ENCODE results near the gene SKIC8.

Gene SKIC8

DNA sequence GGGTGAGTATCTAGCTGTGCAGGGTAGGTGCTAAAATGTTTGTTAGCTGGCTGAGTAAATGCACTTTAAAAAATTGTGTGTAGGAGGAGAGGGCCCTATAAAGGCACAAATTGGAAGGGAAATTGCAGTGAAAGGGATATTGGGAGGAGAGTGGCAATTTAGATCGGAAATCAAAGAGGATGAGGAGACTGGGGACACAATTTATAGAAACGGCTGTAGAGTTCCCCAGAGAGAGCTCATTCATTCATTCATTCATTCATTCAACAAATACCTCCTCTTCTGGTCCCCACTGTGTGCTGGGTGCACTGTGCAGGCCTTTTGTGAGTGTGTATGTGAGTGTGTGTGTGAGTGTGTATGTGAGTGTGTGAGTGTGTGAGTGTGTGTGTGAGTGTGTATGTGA, 32.6 kb downstream of the SKIC8 start:
- H3K9me3 ChIP-seq (ENCODE audit: control insufficient read depth, low read length): no peaks in the 10 kb centered on the region
- H3K36me3 ChIP-seq (ENCODE audit: control insufficient read depth, insufficient read depth, low read length): no peaks in the 10 kb centered on the region
- H3K4me3 ChIP-seq (ENCODE audit: insufficient read depth, low read depth, low read length): no peak overlapping the region
- peaks cover 39% of the 10 kb centered on the region for H3K27me3 ChIP-seq (ENCODE audit: control insufficient read depth, insufficient read depth, low read length, poor library complexity, severe bottlenecking)
- WGBS, 2 experiments: 81 to 96% methylated on average over 1 to 2 of the region's 2 CpGs
- no peaks in the 10 kb centered on the region for H3K4me1 ChIP-seq (ENCODE audit: control insufficient read depth, insufficient read depth, low read length)
- H3K27ac ChIP-seq (ENCODE audit: insufficient read depth, low read depth, low read length, poor library complexity, severe bottlenecking): no peak overlapping the region

DNA sequence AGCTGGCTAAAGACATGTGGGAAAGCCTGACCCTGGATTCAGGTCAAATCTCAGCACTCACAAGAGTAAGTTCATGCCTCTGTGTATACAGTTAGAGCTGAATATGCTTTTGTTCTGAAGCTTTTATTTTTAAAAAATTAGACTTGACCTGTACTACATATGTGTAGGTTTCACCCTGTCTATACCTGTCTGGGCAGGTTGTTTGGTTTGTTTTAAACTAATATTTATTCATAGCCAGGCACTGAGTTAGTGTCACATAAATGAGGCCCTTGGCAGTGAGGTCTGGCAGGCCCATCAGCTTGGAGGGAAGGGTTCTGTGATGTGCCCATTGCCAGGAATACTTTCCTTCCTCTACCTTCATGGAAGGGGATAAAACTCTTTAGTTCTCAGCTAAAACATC, 33.2 kb downstream of the SKIC8 start:
- Histone ChIP-seq H3K36me3 (ENCODE audit: control insufficient read depth, insufficient read depth, low read length) (no peaks in the 10 kb centered on the region), H3K27ac (ENCODE audit: insufficient read depth, low read depth, low read length, poor library complexity, severe bottlenecking) (no peak overlapping the region)

DNA sequence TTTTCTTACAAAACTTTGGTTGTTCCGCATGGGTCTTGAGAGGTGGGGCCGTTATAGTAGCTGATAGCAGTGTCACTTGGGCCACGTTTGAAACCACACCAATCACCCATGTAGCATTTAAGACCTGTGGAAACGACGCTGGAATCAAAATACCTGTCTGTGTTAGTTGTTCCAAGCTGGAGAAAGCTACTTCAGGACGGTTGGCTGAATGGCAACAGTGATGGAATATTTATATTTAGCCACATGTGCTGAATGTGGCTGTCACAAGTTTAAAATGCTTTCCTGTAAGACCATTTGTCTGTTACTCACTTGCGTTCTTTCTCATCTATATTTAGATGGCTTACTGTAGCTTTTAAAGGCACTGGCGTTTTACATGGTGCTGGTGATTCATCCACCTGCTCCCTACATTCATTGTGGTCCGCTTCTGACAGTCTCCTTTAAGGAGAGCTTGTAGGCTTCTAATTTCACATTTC, 33.6 kb downstream of the SKIC8 start:
- Histone ChIP-seq H3K9me3 (ENCODE audit: control insufficient read depth, low read length) (no peaks in the 10 kb centered on the region), H3K27me3 (ENCODE audit: control insufficient read depth, insufficient read depth, low read length, poor library complexity, severe bottlenecking) (peaks cover 44% of the 10 kb centered on the region), H3K27ac (ENCODE audit: insufficient read depth, low read depth, low read length, poor library complexity, severe bottlenecking) (no peak overlapping the region), H3K4me1 (ENCODE audit: control insufficient read depth, insufficient read depth, low read length) (no peaks in the 10 kb centered on the region), H3K36me3 (ENCODE audit: control insufficient read depth, insufficient read depth, low read length) (no peaks in the 10 kb centered on the region), H3K4me3 (ENCODE audit: insufficient read depth, low read depth, low read length) (no peak overlapping the region)
- WGBS, 2 experiments: 91 to 93% methylated on average over 9 of the region's 9 CpGs

More for the DNA sequence above, 33.2 kb downstream of the SKIC8 start:
- Histone ChIP-seq H3K4me1 (ENCODE audit: control insufficient read depth, insufficient read depth, low read length) (no peaks in the 10 kb centered on the region), H3K4me3 (ENCODE audit: insufficient read depth, low read depth, low read length) (no peak overlapping the region), H3K27me3 (ENCODE audit: control insufficient read depth, insufficient read depth, low read length, poor library complexity, severe bottlenecking) (peaks cover 41% of the 10 kb centered on the region), H3K9me3 (ENCODE audit: control insufficient read depth, low read length) (no peaks in the 10 kb centered on the region)

DNA sequence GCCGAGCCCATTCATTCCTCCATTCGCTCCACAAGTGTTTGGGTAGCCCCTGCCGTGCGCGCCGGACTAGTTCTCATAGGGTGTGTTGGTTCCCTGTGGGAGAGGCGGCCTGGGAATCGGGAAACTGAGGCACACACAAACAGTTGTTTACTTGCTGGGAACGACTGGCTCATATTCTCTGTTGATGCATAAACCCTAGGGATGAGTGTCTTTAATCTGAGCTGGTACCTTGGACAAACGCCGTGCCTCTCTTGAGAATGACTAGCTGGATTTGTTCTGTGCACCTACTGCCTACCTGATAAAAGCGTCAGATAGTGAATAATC, 34.3 kb downstream of the SKIC8 start:
- no peak overlapping the region for H3K27ac ChIP-seq (ENCODE audit: insufficient read depth, low read depth, low read length, poor library complexity, severe bottlenecking)
- 72 to 74% methylated on average over 12 of the region's 12 CpGs for WGBS, 2 experiments

DNA sequence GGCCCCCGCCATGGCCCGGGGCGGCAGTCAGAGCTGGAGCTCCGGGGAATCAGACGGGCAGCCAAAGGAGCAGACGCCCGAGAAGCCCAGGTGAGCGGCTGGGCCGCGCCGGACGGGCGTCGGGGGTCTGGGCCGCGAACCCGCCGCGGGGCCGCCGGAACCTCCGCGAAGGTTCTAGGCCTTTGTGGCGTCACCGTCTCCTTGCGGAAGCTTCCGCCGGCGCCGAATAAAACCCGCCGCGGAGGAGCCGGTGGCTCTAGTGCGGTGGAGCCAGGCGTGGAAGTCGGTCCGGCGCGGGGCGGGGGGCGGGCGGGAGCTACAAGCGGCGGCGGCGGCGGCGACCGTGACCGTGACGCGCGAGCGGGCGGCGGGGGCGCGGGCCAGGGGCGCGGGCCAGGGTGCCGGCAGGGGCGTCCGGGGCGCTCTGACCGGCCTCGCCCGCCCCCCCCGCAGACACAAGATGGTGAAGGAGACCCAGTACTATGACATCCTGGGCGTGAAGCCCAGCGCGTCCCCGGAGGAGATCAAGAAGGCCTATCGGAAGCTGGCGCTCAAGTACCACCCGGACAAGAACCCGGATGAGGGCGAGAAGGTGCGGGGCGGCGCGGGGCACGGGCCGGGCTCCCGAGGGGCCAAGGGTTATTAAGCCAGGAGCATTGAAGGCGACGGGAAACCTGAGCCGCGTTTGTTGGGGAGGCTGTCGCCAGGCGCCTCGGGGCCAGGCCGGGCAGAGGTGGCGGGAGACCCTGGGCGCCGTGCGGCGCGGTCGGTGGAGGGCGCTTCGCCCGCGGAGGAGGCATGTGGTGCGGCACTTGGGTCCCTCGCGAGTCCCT, 34.9 kb downstream of the SKIC8 start, which contains the start of gene DNAJA4:
Gene DNAJA4 (plus strand): TSS at position 259 of the 833 bp plus-strand sequence. CDS start 202 bp downstream, at position 461.
- Histone ChIP-seq H3K4me3 (ENCODE audit: insufficient read depth, low read depth, low read length) (peak within 1 kb of the TSS; percentile 31), H3K36me3 (ENCODE audit: control insufficient read depth, insufficient read depth, low read length) (no peaks in the 10 kb centered on the region), H3K4me1 (ENCODE audit: control insufficient read depth, insufficient read depth, low read length) (no peaks in the 10 kb centered on the region), H3K27ac (ENCODE audit: insufficient read depth, low read depth, low read length, poor library complexity, severe bottlenecking) (no peak within 1 kb of the TSS), H3K27me3 (ENCODE audit: control insufficient read depth, insufficient read depth, low read length, poor library complexity, severe bottlenecking) (peaks cover 44% of the 10 kb centered on the region), H3K9me3 (ENCODE audit: control insufficient read depth, low read length) (no peaks in the 10 kb centered on the region)
- 31 to 32% methylated on average over 107 of the region's 107 CpGs for WGBS, 2 experiments

More for the DNA sequence above, 34.3 kb downstream of the SKIC8 start:
- Histone ChIP-seq H3K4me1 (ENCODE audit: control insufficient read depth, insufficient read depth, low read length) (no peaks in the 10 kb centered on the region), H3K36me3 (ENCODE audit: control insufficient read depth, insufficient read depth, low read length) (no peaks in the 10 kb centered on the region), H3K9me3 (ENCODE audit: control insufficient read depth, low read length) (no peaks in the 10 kb centered on the region), H3K4me3 (ENCODE audit: insufficient read depth, low read depth, low read length) (peak overlapping the region; percentile 31), H3K27me3 (ENCODE audit: control insufficient read depth, insufficient read depth, low read length, poor library complexity, severe bottlenecking) (peaks cover 44% of the 10 kb centered on the region)

- H3K4me3 ChIP-seq (ENCODE audit: insufficient read depth, low read depth, low read length): no peak overlapping the region
These were observed 35.5 kb downstream of the SKIC8 start for GRCh38 chr15:78263907-78264303.

GRCh38 chr15:78263351-78263781, 36.0 kb downstream of the SKIC8 start:
- Histone ChIP-seq H3K4me3 (ENCODE audit: insufficient read depth, low read depth, low read length) (no peak overlapping the region), H3K27ac (ENCODE audit: insufficient read depth, low read depth, low read length, poor library complexity, severe bottlenecking) (no peak overlapping the region)

More at GRCh38 chr15:78263907-78264303, 35.5 kb downstream of the SKIC8 start:
- Histone ChIP-seq H3K27ac (ENCODE audit: insufficient read depth, low read depth, low read length, poor library complexity, severe bottlenecking) (no peak overlapping the region), H3K4me1 (ENCODE audit: control insufficient read depth, insufficient read depth, low read length) (no peaks in the 10 kb centered on the region), H3K36me3 (ENCODE audit: control insufficient read depth, insufficient read depth, low read length) (no peaks in the 10 kb centered on the region), H3K27me3 (ENCODE audit: control insufficient read depth, insufficient read depth, low read length, poor library complexity, severe bottlenecking) (peaks cover 44% of the 10 kb centered on the region), H3K9me3 (ENCODE audit: control insufficient read depth, low read length) (no peaks in the 10 kb centered on the region)
- 86 to 87% methylated on average over 23 of the region's 23 CpGs for WGBS, 2 experiments

DNA sequence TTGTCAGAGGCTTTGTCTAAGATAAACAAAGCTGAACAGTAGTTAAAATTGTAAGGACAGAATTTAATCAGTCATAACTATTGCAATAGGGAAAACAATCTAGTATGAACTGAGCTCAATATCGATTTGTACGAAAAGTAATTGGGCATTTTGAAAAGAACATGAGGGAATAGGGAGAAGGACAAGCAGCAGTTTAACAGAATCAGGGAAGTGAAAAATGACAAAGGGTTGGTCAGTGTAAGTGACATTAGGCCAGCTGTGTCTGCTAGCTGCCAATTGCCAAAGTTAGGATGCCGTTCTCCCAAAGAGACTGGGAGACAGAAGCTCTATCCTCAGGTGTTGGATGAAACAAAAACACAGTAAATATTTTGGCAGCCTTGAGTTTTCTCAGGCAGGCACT, 38.3 kb downstream of the SKIC8 start:
- WGBS, 2 experiments: 93% methylated on average over 3 of the region's 3 CpGs
- no peak overlapping the region for H3K4me3 ChIP-seq (ENCODE audit: insufficient read depth, low read depth, low read length)
- H3K36me3 ChIP-seq (ENCODE audit: control insufficient read depth, insufficient read depth, low read length): no peaks in the 10 kb centered on the region
- no peaks in the 10 kb centered on the region for H3K9me3 ChIP-seq (ENCODE audit: control insufficient read depth, low read length)
- H3K27ac ChIP-seq (ENCODE audit: insufficient read depth, low read depth, low read length, poor library complexity, severe bottlenecking): no peak overlapping the region
- no peaks in the 10 kb centered on the region for H3K4me1 ChIP-seq (ENCODE audit: control insufficient read depth, insufficient read depth, low read length)
- H3K27me3 ChIP-seq (ENCODE audit: control insufficient read depth, insufficient read depth, low read length, poor library complexity, severe bottlenecking): peaks cover 38% of the 10 kb centered on the region

More at GRCh38 chr15:78263351-78263781, 36.0 kb downstream of the SKIC8 start:
- Histone ChIP-seq H3K27me3 (ENCODE audit: control insufficient read depth, insufficient read depth, low read length, poor library complexity, severe bottlenecking) (peaks cover 44% of the 10 kb centered on the region), H3K36me3 (ENCODE audit: control insufficient read depth, insufficient read depth, low read length) (no peaks in the 10 kb centered on the region), H3K9me3 (ENCODE audit: control insufficient read depth, low read length) (no peaks in the 10 kb centered on the region), H3K4me1 (ENCODE audit: control insufficient read depth, insufficient read depth, low read length) (no peaks in the 10 kb centered on the region)
- WGBS, 2 experiments: 91 to 96% methylated on average over 7 of the region's 7 CpGs

- Histone ChIP-seq H3K27ac (ENCODE audit: insufficient read depth, low read depth, low read length, poor library complexity, severe bottlenecking) (no peak overlapping the region), H3K4me1 (ENCODE audit: control insufficient read depth, insufficient read depth, low read length) (no peaks in the 10 kb centered on the region), H3K9me3 (ENCODE audit: control insufficient read depth, low read length) (no peaks in the 10 kb centered on the region), H3K36me3 (ENCODE audit: control insufficient read depth, insufficient read depth, low read length) (no peaks in the 10 kb centered on the region), H3K27me3 (ENCODE audit: control insufficient read depth, insufficient read depth, low read length, poor library complexity, severe bottlenecking) (peaks cover 32% of the 10 kb centered on the region), H3K4me3 (ENCODE audit: insufficient read depth, low read depth, low read length) (no peak overlapping the region)
- WGBS, 2 experiments: 59 to 67% methylated on average over 2 of the region's 2 CpGs
These were observed 38.9 kb downstream of the SKIC8 start for GRCh38 chr15:78260489-78260888.

DNA sequence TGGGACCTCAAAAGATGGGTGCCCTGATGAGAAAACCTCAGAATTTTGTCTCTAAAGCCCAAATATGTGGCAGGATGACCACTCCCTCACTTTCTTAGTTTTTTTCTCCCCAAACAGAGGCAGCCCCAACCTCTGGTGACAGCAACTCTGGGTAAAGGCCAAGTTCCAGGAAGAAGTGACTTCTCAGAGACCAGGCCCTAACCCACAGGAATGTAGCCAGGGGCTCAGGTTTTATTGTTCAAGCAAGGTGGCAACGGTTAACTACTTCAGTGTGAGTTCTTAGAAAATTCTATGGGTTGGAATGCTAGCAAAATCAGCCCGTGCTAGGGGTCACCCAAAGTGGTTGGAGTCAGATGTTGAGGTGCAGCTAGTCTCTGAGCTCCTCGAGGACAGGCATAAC, 40.2 kb downstream of the SKIC8 start:
- Histone ChIP-seq H3K27ac (ENCODE audit: insufficient read depth, low read depth, low read length, poor library complexity, severe bottlenecking) (no peak overlapping the region), H3K4me3 (ENCODE audit: insufficient read depth, low read depth, low read length) (no peak overlapping the region), H3K4me1 (ENCODE audit: control insufficient read depth, insufficient read depth, low read length) (no peaks in the 10 kb centered on the region), H3K9me3 (ENCODE audit: control insufficient read depth, low read length) (no peaks in the 10 kb centered on the region), H3K36me3 (ENCODE audit: control insufficient read depth, insufficient read depth, low read length) (no peaks in the 10 kb centered on the region), H3K27me3 (ENCODE audit: control insufficient read depth, insufficient read depth, low read length, poor library complexity, severe bottlenecking) (peaks cover 19% of the 10 kb centered on the region)
- 88% methylated on average over 3 of the region's 3 CpGs for WGBS, 2 experiments

Measured in ectodermal cell (in vitro differentiated cells).